RWPE2 (cell line): Measurements from ENCODE around the gene NEK1.
A peak's percentile ranks its signal among the peaks of the same experiment; 100 is the strongest.

Experiments
- ATAC-seq: fragments of 200-7000 bp; cut with Tn5 transposase; 3 replicates; pipeline ENCODE4 v1.9.1; 2021; ENCODE audit warnings: low read depth
- DNase-seq: peaks from one replicate; pipeline ENCODE4 v3.0.0-alpha.2; 2020; ENCODE audit warnings: low spot score
- H3K27ac ChIP-seq: fragments of 450-650 bp; 2 replicates; pipeline ENCODE4 v1.5.1; 2017; ENCODE audit warnings: mild to moderate bottlenecking; ENCODE audit not compliant: poor library complexity, severe bottlenecking
- H3K27me3 ChIP-seq: fragments of 250-450 bp; sonication (Bioruptor Pico); 2 replicates; pipeline ENCODE4 v1.5.1; 2021; ENCODE audit warnings: mild to moderate bottlenecking, moderate library complexity; ENCODE audit not compliant: insufficient read depth, poor library complexity, severe bottlenecking
- H3K36me3 ChIP-seq: fragments of 250-450 bp; sonication (Bioruptor Pico); 2 replicates; pipeline ENCODE4 v1.5.1; 2020; ENCODE audit warnings: low read depth, mild to moderate bottlenecking, moderate library complexity
- H3K4me1 ChIP-seq: fragments of 250-450 bp; sonication (Bioruptor Pico); 2 replicates; pipeline ENCODE4 v1.5.1; 2021; ENCODE audit warnings: mild to moderate bottlenecking, moderate library complexity; ENCODE audit not compliant: insufficient read depth, poor library complexity, severe bottlenecking
- H3K4me3 ChIP-seq: fragments of 250-450 bp; sonication (Bioruptor Pico); 2 replicates; pipeline ENCODE4 v1.5.1; 2021; ENCODE audit warnings: mild to moderate bottlenecking, moderate library complexity; ENCODE audit not compliant: severe bottlenecking
- H3K9me3 ChIP-seq: fragments of 250-450 bp; sonication (Bioruptor Pico); 2 replicates; pipeline ENCODE4 v1.5.1; 2021; ENCODE audit warnings: mild to moderate bottlenecking, moderate library complexity; ENCODE audit not compliant: severe bottlenecking
- CTCF ChIP-seq: fragments of 450-650 bp; IDR thresholded peaks from one replicate; pipeline ENCODE4 v1.5.1; 2017; ENCODE audit warnings: mild to moderate bottlenecking, moderate library complexity; ENCODE audit not compliant: poor library complexity, severe bottlenecking

Gene NEK1

GRCh38 chr4:169640261-169640870, 28.0 kb upstream of the NEK1 start:
- no peak for DNase-seq

GRCh38 chr4:169634975-169635374, 22.6 kb upstream of the NEK1 start:
- DNase-seq (no peak), ATAC-seq (peak; percentile 59)
- no peaks in the 10 kb centered on the region for H3K27me3 ChIP-seq
- H3K9me3 ChIP-seq: no peaks in the 10 kb centered on the region
- peaks cover 22% of the 10 kb centered on the region for H3K36me3 ChIP-seq
- H3K27ac ChIP-seq: no peak overlapping the region
- peaks cover 15% of the 10 kb centered on the region for H3K4me1 ChIP-seq
- H3K4me3 ChIP-seq: no peak overlapping the region
- TF ChIP-seq CTCF: no peak

More at GRCh38 chr4:169640261-169640870, 28.0 kb upstream of the NEK1 start:
- no peak overlapping the region for H3K27ac ChIP-seq
- H3K36me3 ChIP-seq: peaks cover 33% of the 10 kb centered on the region
- H3K27me3 ChIP-seq: no peaks in the 10 kb centered on the region
- no peaks in the 10 kb centered on the region for H3K4me1 ChIP-seq
- no peak for TF ChIP-seq CTCF
- no peak for ATAC-seq
- H3K9me3 ChIP-seq: no peaks in the 10 kb centered on the region
- no peak overlapping the region for H3K4me3 ChIP-seq

- no peak overlapping the region for H3K27ac ChIP-seq
- H3K27me3 ChIP-seq: no peaks in the 10 kb centered on the region
- DNase-seq (no peak), ATAC-seq (no peak)
- peaks cover 15% of the 10 kb centered on the region for H3K4me1 ChIP-seq
- H3K4me3 ChIP-seq: no peak overlapping the region
- H3K9me3 ChIP-seq: no peaks in the 10 kb centered on the region
- TF ChIP-seq CTCF: no peak
- peaks cover 17% of the 10 kb centered on the region for H3K36me3 ChIP-seq
Measured at GRCh38 chr4:169632896-169633295, 20.5 kb upstream of the NEK1 start.

GRCh38 chr4:169630069-169630468, 17.7 kb upstream of the NEK1 start:
- no peak for TF ChIP-seq CTCF
- ATAC-seq: no peak
- Histone ChIP-seq H3K27ac (no peak overlapping the region), H3K9me3 (no peaks in the 10 kb centered on the region), H3K4me3 (no peak overlapping the region), H3K27me3 (no peaks in the 10 kb centered on the region), H3K4me1 (peaks cover 13% of the 10 kb centered on the region), H3K36me3 (0 out of 2 replicates have a peak, but pooled peaks cover 3% of the 10 kb centered on the region)
- DNase-seq: no peak

- Histone ChIP-seq H3K27me3 (no peaks in the 10 kb centered on the region), H3K36me3 (no peaks in the 10 kb centered on the region), H3K9me3 (no peaks in the 10 kb centered on the region), H3K4me3 (no peak overlapping the region), H3K4me1 (no peaks in the 10 kb centered on the region), H3K27ac (no peak overlapping the region)
- no peak for ATAC-seq
- DNase-seq: no peak
- no peak for TF ChIP-seq CTCF
Measured at GRCh38 chr4:169628579-169628978, 16.2 kb upstream of the NEK1 start.
